HTR-8/SVneo (cell line): ENCODE measurements around the gene FTO.

Experiments
- DNase-seq: peaks from one replicate; pipeline ENCODE4 v3.0.0; 2011; ENCODE audit warnings: low spot score, mixed read lengths; ENCODE audit not compliant: insufficient read length
- FAIRE-seq: peaks from 2 replicates; lab custom pipeline; 2011; peaks lifted over from hg19 to GRCh38; lab: Jason Lieb, UNC

FTO gene

GRCh38 chr16:54090602-54091001 lies 386.6 kb downstream of the FTO start:
- FAIRE-seq: no peak
- no peak for DNase-seq

- no peak for FAIRE-seq
- no peak for DNase-seq
These were observed 389.3 kb downstream of the FTO start for GRCh38 chr16:54093281-54093680.

GRCh38 chr16:54094641-54095040 lies 390.7 kb downstream of the FTO start:
- DNase-seq: no peak
- FAIRE-seq: no peak

GRCh38 chr16:54096607-54097006 lies 392.7 kb downstream of the FTO start:
- no peak for FAIRE-seq
- no peak for DNase-seq

- DNase-seq (no peak), FAIRE-seq (no peak)
These were observed 393.8 kb downstream of the FTO start for GRCh38 chr16:54097774-54098173.

- DNase-seq: no peak
- FAIRE-seq: no peak
These were observed 394.3 kb downstream of the FTO start for GRCh38 chr16:54098247-54098646.

- DNase-seq (no peak), FAIRE-seq (no peak)
These were observed 395.7 kb downstream of the FTO start for GRCh38 chr16:54099627-54100026.

GRCh38 chr16:54102888-54103866 lies 399.2 kb downstream of the FTO start:
- no peak for FAIRE-seq
- DNase-seq: no peak

GRCh38 chr16:54106057-54106456 lies 402.1 kb downstream of the FTO start:
- DNase-seq (no peak), FAIRE-seq (no peak)

- no peak for FAIRE-seq
- DNase-seq: no peak
These were observed 403.7 kb downstream of the FTO start for GRCh38 chr16:54107583-54108202.

GRCh38 chr16:54110016-54110981 lies 406.3 kb downstream of the FTO start:
- FAIRE-seq (no peak), DNase-seq (no peak)

GRCh38 chr16:54112451-54113206 lies 408.7 kb downstream of the FTO start:
- no peak for FAIRE-seq

GRCh38 chr16:54115558-54115957 lies 411.6 kb downstream of the FTO start:
- no peak for FAIRE-seq
- DNase-seq: no peak

More at GRCh38 chr16:54112451-54113206, 408.7 kb downstream of the FTO start:
- no peak for DNase-seq

GRCh38 chr16:54116124-54116655 lies 412.2 kb downstream of the FTO start:
- FAIRE-seq (no peak), DNase-seq (no peak)

- FAIRE-seq: no peak
- no peak for DNase-seq
These were observed 414.9 kb downstream of the FTO start for GRCh38 chr16:54118846-54119245.

GRCh38 chr16:54120846-54121480 lies 417.0 kb downstream of the FTO start:
- FAIRE-seq (no peak), DNase-seq (no peak)

- FAIRE-seq: no peak
- no peak for DNase-seq
These were observed 417.8 kb downstream of the FTO start for GRCh38 chr16:54121539-54122295.

GRCh38 chr16:54123766-54124165 lies 419.8 kb downstream of the FTO start:
- FAIRE-seq: no peak

More at GRCh38 chr16:54123766-54124165, 419.8 kb downstream of the FTO start:
- no peak for DNase-seq
